Testis (tissue), 2 donors: ENCODE results near the gene KIAA1755.

ENCODE experiments used
- CTCF ChIP-seq, 3 experiments: fragments of 450-650 bp in 2 of 3; fragments of 200-600 bp in 1 of 3; sonication (generic) in 1 of 3; IDR thresholded peaks; one replicate each; pipeline ENCODE4 v1.5.1; 2016 to 2019; ENCODE audit warnings: antibody characterized with exemption in 3 of 3, mild to moderate bottlenecking in 2 of 3, moderate library complexity in 1 of 3
- POLR2A ChIP-seq: fragments of 450-650 bp; IDR thresholded peaks from one replicate; pipeline ENCODE4 v1.6.1; 2017; ENCODE audit warnings: antibody characterized with exemption, mild to moderate bottlenecking, moderate library complexity

GRCh38 chr20:38301309-38301708 is 40.8 kb upstream of the KIAA1755 start:
- TF ChIP-seq CTCF (IDR thresholded peaks at IDR 0.05), result no peak
- no peak for TF ChIP-seq POLR2A
